OCI-LY7 (cell line): ENCODE data around the gene IL12A. TPM values are rescaled to one million over a fixed set of nuclear protein-coding genes. Genes with fewer than 3 reads are reported as not detected.

Source experiments
- BruUV-seq: library from RNA; stranded (reverse); fragments of 400-500 nt; replicated peaks from 2 replicates; lab custom pipeline; 2021; lab: Mats Ljungman, UMichigan
- CTCF ChIA-PET: fragments of 300-600 bp; sonication (Branson Sonifier 250); formaldehyde crosslinking; loops from one replicate; lab custom pipeline; 2022; ENCODE audit warnings: antibody characterized with exemption; ENCODE audit not compliant: unreplicated experiment; lab: Charles Lee
- POLR2A ChIA-PET: fragments of 300-600 bp; sonication (Branson Sonifier 250); formaldehyde crosslinking; loops from one replicate; lab custom pipeline; 2022; ENCODE audit warnings: antibody characterized with exemption; lab: Charles Lee
- DNase-seq: peaks from one replicate; pipeline ENCODE4 v3.0.0-alpha.2; 2015; ENCODE audit warnings: low spot score
- H2AFZ ChIP-seq: fragments of 200-600 bp; sonication (generic), shearing (Covaris generic); 2 replicates; pipeline ENCODE4 v1.6.1; 2014; ENCODE audit warnings: mild to moderate bottlenecking, antibody characterized with exemption, low read length, moderate library complexity
- H3K27ac ChIP-seq: fragments of 200-600 bp; sonication (generic); 2 replicates; pipeline ENCODE4 v1.5.1; 2014; ENCODE audit warnings: mixed run types, low read depth, mild to moderate bottlenecking, moderate library complexity, low read length, inconsistent platforms; ENCODE audit not compliant: poor library complexity, severe bottlenecking
- H3K36me3 ChIP-seq: fragments of 200-600 bp; sonication (generic); 2 replicates; pipeline ENCODE4 v1.6.1; 2014; ENCODE audit warnings: mild to moderate bottlenecking, antibody characterized with exemption, low read length, moderate library complexity, mixed read lengths; ENCODE audit not compliant: insufficient read depth
- H3K4me1 ChIP-seq: fragments of 200-600 bp; sonication (generic); 2 replicates; pipeline ENCODE4 v1.5.1; 2014; ENCODE audit warnings: mild to moderate bottlenecking, low read length; ENCODE audit not compliant: insufficient read depth, poor library complexity, severe bottlenecking
- H3K4me2 ChIP-seq: fragments of 200-600 bp; sonication (generic); 2 replicates; pipeline ENCODE4 v1.6.1; 2014; ENCODE audit warnings: mild to moderate bottlenecking, low read length
- H3K4me3 ChIP-seq: fragments of 200-600 bp; sonication (generic); 2 replicates; pipeline ENCODE4 v1.5.1; 2014; ENCODE audit warnings: mild to moderate bottlenecking, low read depth, low read length; ENCODE audit not compliant: poor library complexity, severe bottlenecking
- H3K79me2 ChIP-seq: fragments of 200-600 bp; sonication (generic); 2 replicates; pipeline ENCODE4 v1.6.1; 2016; ENCODE audit warnings: low read depth, mild to moderate bottlenecking, low read length, moderate library complexity, mixed read lengths; ENCODE audit not compliant: insufficient read depth
- H3K9me2 ChIP-seq: fragments of 200-600 bp; sonication (generic); 2 replicates; pipeline ENCODE4 v1.6.1; 2016; ENCODE audit warnings: mild to moderate bottlenecking, low read length, mixed read lengths; ENCODE audit not compliant: insufficient read depth
- H3K9me3 ChIP-seq: fragments of 200-600 bp; sonication (generic); 2 replicates; pipeline ENCODE4 v1.6.1; 2014; ENCODE audit warnings: mild to moderate bottlenecking, mixed run types, low read length, mixed read lengths
- H4K20me1 ChIP-seq: fragments of 200-600 bp; sonication (generic); 2 replicates; pipeline ENCODE4 v1.6.1; 2014; ENCODE audit warnings: mild to moderate bottlenecking, antibody characterized with exemption, low read length, moderate library complexity, mixed read lengths; ENCODE audit not compliant: insufficient read depth
- EZH2phosphoT487 ChIP-seq: fragments of 200-600 bp; sonication (generic); IDR thresholded peaks from 2 replicates; pipeline ENCODE4 v1.6.1; 2018; ENCODE audit warnings: low read depth, borderline replicate concordance, mild to moderate bottlenecking, mixed run types, antibody characterized with exemption, low read length, moderate library complexity, mixed read lengths
- intact Hi-C: fragments of 100-400 bp; cut with micrococcal nuclease; formaldehyde crosslinking; loops from one replicate; pipeline ENCODE4 v1.10.0; 2022; ENCODE audit not compliant: unreplicated experiment
- total RNA-seq, 2 experiments: library from RNA; depleted of rRNA in 1 of 2; stranded (reverse); fragments of >200 nt in 1 of 2; shearing (Covaris generic) in 1 of 2; gene quantifications; 2 replicates each; pipeline ENCODE4 v1.2.3, GENCODE V29; 2014 to 2022
- TF ChIP-seq, protein P1 (sequence below): fragments of 200-600 bp; sonication (generic); conservative IDR thresholded peaks from 2 replicates; pipeline ENCODE4 v1.5.1; 2014; ENCODE audit warnings: mild to moderate bottlenecking, antibody characterized with exemption, low read length, moderate library complexity, mixed read lengths

The IL12A gene
- total RNA-seq, 2 experiments from 2014 or later: not detected

DNA sequence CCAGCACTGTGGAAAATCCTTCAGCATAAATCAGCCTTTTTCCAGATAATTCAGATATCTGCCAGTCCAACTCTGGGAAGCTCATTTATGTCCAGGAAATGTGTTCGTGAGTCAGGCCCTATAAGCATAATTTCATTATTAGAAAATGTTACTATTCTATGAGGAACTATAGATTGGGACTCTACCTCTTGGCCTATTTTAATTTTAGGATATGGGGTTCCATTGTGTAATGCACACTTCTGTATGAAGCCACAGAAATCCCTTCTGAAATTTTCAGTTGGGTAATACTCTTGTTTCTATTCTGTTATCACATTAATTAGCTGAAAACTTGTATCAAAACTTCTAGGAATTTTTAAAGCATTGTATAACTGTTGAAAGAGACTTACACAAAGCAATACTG lies 43.9 kb upstream of the IL12A start:
- Histone ChIP-seq H3K4me3 (no peak overlapping the region), H3K9me2 (no peaks in the 10 kb centered on the region), H3K27ac (no peak overlapping the region), H3K4me2 (no peak overlapping the region), H2AFZ (no peak overlapping the region), H3K4me1 (no peaks in the 10 kb centered on the region), H3K9me3 (no peaks in the 10 kb centered on the region), H4K20me1 (no peaks in the 10 kb centered on the region), H3K79me2 (no peaks in the 10 kb centered on the region), H3K36me3 (no peaks in the 10 kb centered on the region)
- POLR2A ChIA-PET: no interaction called here
- no peak for DNase-seq
- CTCF ChIA-PET: no interaction called here
- no peak for TF ChIP-seq EZH2phosphoT487
- TF ChIP-seq, protein P1, sequence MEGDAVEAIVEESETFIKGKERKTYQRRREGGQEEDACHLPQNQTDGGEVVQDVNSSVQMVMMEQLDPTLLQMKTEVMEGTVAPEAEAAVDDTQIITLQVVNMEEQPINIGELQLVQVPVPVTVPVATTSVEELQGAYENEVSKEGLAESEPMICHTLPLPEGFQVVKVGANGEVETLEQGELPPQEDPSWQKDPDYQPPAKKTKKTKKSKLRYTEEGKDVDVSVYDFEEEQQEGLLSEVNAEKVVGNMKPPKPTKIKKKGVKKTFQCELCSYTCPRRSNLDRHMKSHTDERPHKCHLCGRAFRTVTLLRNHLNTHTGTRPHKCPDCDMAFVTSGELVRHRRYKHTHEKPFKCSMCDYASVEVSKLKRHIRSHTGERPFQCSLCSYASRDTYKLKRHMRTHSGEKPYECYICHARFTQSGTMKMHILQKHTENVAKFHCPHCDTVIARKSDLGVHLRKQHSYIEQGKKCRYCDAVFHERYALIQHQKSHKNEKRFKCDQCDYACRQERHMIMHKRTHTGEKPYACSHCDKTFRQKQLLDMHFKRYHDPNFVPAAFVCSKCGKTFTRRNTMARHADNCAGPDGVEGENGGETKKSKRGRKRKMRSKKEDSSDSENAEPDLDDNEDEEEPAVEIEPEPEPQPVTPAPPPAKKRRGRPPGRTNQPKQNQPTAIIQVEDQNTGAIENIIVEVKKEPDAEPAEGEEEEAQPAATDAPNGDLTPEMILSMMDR: no peak
- no TSS peak for BruUV-seq
- intact Hi-C loops: no loop called here

DNA sequence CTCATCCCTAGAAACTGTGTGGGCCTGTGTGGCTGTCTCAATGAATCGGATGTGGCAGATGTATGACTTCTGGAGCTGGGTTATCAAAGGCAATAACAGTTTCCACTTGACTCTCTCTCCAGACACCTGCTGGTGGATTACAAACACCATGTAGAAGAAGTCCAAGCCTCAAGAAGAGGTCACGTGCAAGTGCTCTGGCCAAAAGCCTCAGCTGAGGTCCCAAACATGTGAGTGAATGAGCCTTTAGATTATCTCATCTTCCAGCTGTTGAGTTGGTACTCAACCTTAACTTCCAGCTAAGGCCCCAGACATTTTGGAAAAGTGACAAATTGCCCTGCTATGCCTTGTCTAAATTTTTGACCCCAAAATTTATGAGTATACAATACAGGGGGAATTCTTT lies 42.7 kb upstream of the IL12A start:
- H3K9me2 ChIP-seq: no peaks in the 10 kb centered on the region
- no peak overlapping the region for H2AFZ ChIP-seq
- no peaks in the 10 kb centered on the region for H3K79me2 ChIP-seq
- no peak overlapping the region for H3K4me3 ChIP-seq
- TF ChIP-seq, protein P1: no peak
- no peak for TF ChIP-seq EZH2phosphoT487
- no peaks in the 10 kb centered on the region for H3K36me3 ChIP-seq
- intact Hi-C loops: no loop called here
- no TSS peak for BruUV-seq
- H3K27ac ChIP-seq: no peak overlapping the region
- POLR2A ChIA-PET: no interaction called here
- CTCF ChIA-PET: no interaction called here
- H4K20me1 ChIP-seq: no peaks in the 10 kb centered on the region
- DNase-seq: no peak
- no peak overlapping the region for H3K4me2 ChIP-seq
- no peaks in the 10 kb centered on the region for H3K4me1 ChIP-seq
- no peaks in the 10 kb centered on the region for H3K9me3 ChIP-seq

DNA sequence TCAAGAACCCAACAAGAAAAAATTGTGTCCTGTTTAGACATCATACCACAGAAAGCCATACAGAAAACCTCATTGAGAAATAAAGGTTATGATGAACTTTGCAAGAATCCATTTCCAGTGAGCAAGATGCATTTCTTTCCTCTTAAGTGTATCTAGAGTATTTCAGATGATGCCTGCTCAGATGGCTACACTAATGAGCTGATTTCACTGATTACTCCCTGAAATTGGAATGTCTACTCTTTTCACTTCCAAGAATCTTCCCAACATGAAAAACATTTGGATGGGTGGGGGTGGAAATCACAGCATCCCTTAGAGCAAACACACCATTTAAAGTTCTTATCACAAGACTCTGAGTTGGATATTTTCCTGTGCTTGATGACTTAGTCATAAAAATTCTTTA lies 41.4 kb upstream of the IL12A start:
- BruUV-seq: no TSS peak
- CTCF ChIA-PET: no interaction called here
- intact Hi-C loops: no loop called here

More for the DNA sequence above, 41.4 kb upstream of the IL12A start:
- no peaks in the 10 kb centered on the region for H4K20me1 ChIP-seq
- no peaks in the 10 kb centered on the region for H3K9me3 ChIP-seq
- no peaks in the 10 kb centered on the region for H3K9me2 ChIP-seq
- TF ChIP-seq, protein P1: no peak
- TF ChIP-seq EZH2phosphoT487: no peak
- no peak overlapping the region for H2AFZ ChIP-seq
- no peak for DNase-seq
- H3K4me3 ChIP-seq: no peak overlapping the region
- no peaks in the 10 kb centered on the region for H3K4me1 ChIP-seq
- H3K36me3 ChIP-seq: no peaks in the 10 kb centered on the region
- no peak overlapping the region for H3K27ac ChIP-seq
- H3K79me2 ChIP-seq: no peaks in the 10 kb centered on the region
- no peak overlapping the region for H3K4me2 ChIP-seq
- POLR2A ChIA-PET: interaction anchor here (1.1 to 1.5 kb wide), 2 partner anchors 10 to 14 kb away, joined by 3 to 5 read pairs; no protein-coding TSS in a partner anchor
